HUES48 (cell line): ENCODE data around the gene KIF21A.

Experiments
- H3K27ac ChIP-seq: one replicate; pipeline ENCODE4 v1.7.0; 2013; ENCODE audit warnings: low read depth, low read length, inconsistent platforms
- H3K27me3 ChIP-seq: 2 replicates; pipeline ENCODE4 v1.6.1; 2013; ENCODE audit warnings: mild to moderate bottlenecking, low read length; ENCODE audit not compliant: control insufficient read depth, insufficient read depth
- H3K36me3 ChIP-seq: 2 replicates; pipeline ENCODE4 v1.6.1; 2013; ENCODE audit warnings: low read length; ENCODE audit not compliant: control insufficient read depth, insufficient read depth
- H3K4me1 ChIP-seq: 2 replicates; pipeline ENCODE4 v1.6.1; 2013; ENCODE audit warnings: mild to moderate bottlenecking, low read length; ENCODE audit not compliant: control insufficient read depth, insufficient read depth
- H3K4me3 ChIP-seq: 2 replicates; pipeline ENCODE4 v1.5.1; 2013; ENCODE audit warnings: mild to moderate bottlenecking, low read depth, low read length
- H3K9ac ChIP-seq: 2 replicates; pipeline ENCODE4 v1.6.1; 2013; ENCODE audit warnings: mild to moderate bottlenecking, low read depth, low read length, moderate library complexity
- H3K9me3 ChIP-seq: 2 replicates; pipeline ENCODE4 v1.6.1; 2013; ENCODE audit warnings: low read length; ENCODE audit not compliant: control insufficient read depth, insufficient read depth

Gene KIF21A

GRCh38 chr12:39461059-39461458 is 18.1 kb upstream of the KIF21A start:
- Histone ChIP-seq H3K27me3 (no peaks in the 10 kb centered on the region), H3K4me3 (no peak overlapping the region), H3K9me3 (no peaks in the 10 kb centered on the region), H3K4me1 (no peaks in the 10 kb centered on the region), H3K36me3 (no peaks in the 10 kb centered on the region), H3K9ac (no peak overlapping the region), H3K27ac (no peak overlapping the region)

- Histone ChIP-seq H3K9ac (no peak overlapping the region), H3K9me3 (no peaks in the 10 kb centered on the region), H3K27me3 (no peaks in the 10 kb centered on the region), H3K36me3 (no peaks in the 10 kb centered on the region), H3K4me3 (no peak overlapping the region), H3K4me1 (no peaks in the 10 kb centered on the region), H3K27ac (no peak overlapping the region)
Measured at GRCh38 chr12:39459027-39459434, 16.1 kb upstream of the KIF21A start.

DNA sequence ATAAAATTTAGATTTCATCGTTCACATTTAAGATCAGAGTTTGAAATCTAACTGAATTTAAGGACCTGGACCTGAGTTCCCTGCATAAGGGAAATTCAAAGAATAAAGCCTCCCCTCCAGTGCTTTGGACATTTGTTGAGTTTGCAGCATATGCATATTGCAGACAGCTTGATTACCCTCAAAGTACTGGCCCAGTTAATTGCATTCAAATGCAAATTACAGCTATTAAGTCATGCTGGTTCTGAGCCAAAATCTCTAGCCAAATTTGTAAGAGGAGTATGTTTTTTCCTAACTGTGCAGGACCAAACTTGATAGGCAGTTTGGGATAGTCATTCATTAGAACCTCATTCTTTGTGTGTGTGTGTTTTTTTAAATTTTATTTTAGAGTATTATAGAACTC is 9.1 kb upstream of the KIF21A start:
- peak overlapping the region; percentile 39 for H3K4me3 ChIP-seq
- H3K36me3 ChIP-seq: no peaks in the 10 kb centered on the region
- no peaks in the 10 kb centered on the region for H3K9me3 ChIP-seq
- H3K4me1 ChIP-seq: peaks cover 29% of the 10 kb centered on the region
- H3K27me3 ChIP-seq: no peaks in the 10 kb centered on the region
- no peak overlapping the region for H3K9ac ChIP-seq
- H3K27ac ChIP-seq: peak overlapping the region; percentile 2

- Histone ChIP-seq H3K4me1 (peaks cover 38% of the 10 kb centered on the region), H3K9me3 (no peaks in the 10 kb centered on the region), H3K4me3 (no peak overlapping the region), H3K27ac (no peak overlapping the region), H3K36me3 (no peaks in the 10 kb centered on the region), H3K9ac (no peak overlapping the region), H3K27me3 (peaks cover 5% of the 10 kb centered on the region)
Measured at GRCh38 chr12:39448038-39448437, 5.1 kb upstream of the KIF21A start.

- no peaks in the 10 kb centered on the region for H3K36me3 ChIP-seq
- peak overlapping the region; percentile 72 for H3K4me3 ChIP-seq
- H3K27ac ChIP-seq: peak overlapping the region; percentile 88
- H3K27me3 ChIP-seq: peaks cover 5% of the 10 kb centered on the region
- 0 out of 2 replicates have a peak overlapping the region, but pooled peaks have one; percentile 58 for H3K9ac ChIP-seq
- H3K9me3 ChIP-seq: no peaks in the 10 kb centered on the region
- peaks cover 31% of the 10 kb centered on the region for H3K4me1 ChIP-seq
Measured at GRCh38 chr12:39443929-39444209, 949 bp upstream of the KIF21A start.

DNA sequence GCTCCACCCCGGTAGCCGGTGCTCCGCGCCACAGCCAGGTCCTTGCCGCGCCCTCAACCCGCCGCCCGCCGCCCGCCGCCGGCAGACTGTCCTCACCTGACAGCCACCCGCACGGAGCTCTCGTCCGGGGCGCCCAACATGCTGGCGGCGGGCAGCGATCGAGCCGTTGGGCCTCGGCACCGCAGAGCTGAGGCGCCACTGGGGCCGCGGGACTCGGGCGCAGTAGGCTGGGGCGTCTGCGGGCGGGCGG is 164 bp downstream of the KIF21A start:
- Histone ChIP-seq H3K27ac (peak overlapping the region; percentile 88), H3K27me3 (peaks cover 5% of the 10 kb centered on the region), H3K4me3 (peak overlapping the region; percentile 72), H3K9me3 (no peaks in the 10 kb centered on the region), H3K4me1 (peaks cover 31% of the 10 kb centered on the region), H3K9ac (peak overlapping the region; percentile 66; the same call in 1 of the 2 replicates), H3K36me3 (no peaks in the 10 kb centered on the region)

DNA sequence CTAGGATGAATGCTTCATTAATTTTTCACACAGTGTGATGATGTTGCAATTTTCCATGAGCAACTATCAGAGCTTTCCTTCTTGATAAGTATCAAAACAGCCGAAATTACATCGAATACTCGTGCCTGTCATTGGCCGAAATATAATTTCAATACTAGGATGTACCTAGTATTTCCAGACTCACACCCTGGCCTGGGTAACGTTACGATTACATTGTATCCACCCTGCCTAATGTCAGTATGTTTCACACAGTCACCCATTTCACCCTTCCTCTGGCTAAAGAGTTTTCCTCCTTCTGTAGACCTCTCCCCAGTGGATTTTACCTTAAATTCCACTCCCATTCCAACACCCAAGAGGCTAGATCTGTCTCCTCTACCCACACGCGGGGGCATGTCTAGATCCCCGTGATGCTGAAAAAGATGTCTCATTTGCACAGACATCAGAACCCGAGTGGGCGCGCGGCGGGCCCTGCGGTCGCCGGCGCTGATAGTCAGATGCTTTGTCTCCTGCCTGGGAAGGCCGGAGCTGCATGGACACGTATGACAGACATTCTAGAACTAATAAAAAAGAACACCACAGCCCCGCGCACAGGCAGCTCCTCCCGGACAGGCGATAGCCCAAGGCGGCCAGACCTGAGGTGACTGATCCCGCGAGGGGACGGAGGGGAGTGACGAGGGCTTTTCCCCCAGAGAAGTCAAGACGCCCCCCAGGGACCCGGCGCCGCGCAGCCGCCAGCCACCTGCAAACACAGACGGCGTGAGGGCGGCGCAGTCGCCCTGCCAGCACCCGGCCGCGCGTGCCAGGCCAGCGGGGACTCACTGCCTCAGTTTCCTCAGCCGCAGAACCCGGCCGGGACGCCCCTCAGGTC is 723 bp downstream of the KIF21A start:
- Histone ChIP-seq H3K27ac (peak overlapping the region; percentile 88), H3K9ac (peak overlapping the region; percentile 66; the same call in 1 of the 2 replicates), H3K4me3 (peak overlapping the region; percentile 72), H3K27me3 (peaks cover 5% of the 10 kb centered on the region), H3K4me1 (peaks cover 31% of the 10 kb centered on the region), H3K9me3 (no peaks in the 10 kb centered on the region), H3K36me3 (no peaks in the 10 kb centered on the region)

DNA sequence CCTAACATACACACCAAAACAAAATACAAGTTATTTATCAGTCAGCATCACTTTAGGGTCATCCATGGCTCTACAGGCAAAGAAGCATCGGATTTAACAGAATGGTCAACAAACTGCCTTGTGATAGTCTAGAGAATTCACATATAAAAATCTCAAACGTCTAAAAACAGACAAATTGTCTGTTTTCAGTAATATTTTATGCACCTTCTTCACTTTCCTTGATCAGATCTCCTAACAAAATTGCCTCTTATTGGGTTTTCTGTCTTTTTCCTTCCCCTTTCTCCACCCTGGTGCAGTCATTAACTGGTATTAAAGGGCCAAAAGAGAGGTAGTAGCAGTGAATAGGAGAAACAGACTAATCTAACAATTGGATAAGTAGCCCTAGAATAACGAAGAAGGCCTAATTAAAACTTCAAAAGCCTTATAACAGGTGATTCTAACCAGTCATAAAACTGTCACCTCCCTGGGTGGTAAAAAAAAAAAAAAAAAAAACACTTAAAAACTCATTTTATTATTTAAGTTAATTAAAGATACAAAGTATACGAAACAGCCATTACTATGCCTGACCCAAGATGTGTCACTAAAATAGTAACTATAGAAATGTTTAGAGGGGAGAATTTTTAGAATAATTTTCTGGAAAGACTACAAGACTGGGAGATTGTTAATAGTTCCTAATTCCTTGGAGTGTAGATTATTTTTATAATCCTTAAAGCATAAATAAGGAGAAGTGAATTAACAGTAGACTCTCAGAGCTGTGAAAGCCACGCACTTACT is 1.5 kb downstream of the KIF21A start:
- no peaks in the 10 kb centered on the region for H3K36me3 ChIP-seq
- H3K27ac ChIP-seq: no peak overlapping the region
- peaks cover 5% of the 10 kb centered on the region for H3K27me3 ChIP-seq
- peak overlapping the region; percentile 72 for H3K4me3 ChIP-seq
- H3K9me3 ChIP-seq: no peaks in the 10 kb centered on the region
- H3K4me1 ChIP-seq: peaks cover 31% of the 10 kb centered on the region
- H3K9ac ChIP-seq: no peak overlapping the region

DNA sequence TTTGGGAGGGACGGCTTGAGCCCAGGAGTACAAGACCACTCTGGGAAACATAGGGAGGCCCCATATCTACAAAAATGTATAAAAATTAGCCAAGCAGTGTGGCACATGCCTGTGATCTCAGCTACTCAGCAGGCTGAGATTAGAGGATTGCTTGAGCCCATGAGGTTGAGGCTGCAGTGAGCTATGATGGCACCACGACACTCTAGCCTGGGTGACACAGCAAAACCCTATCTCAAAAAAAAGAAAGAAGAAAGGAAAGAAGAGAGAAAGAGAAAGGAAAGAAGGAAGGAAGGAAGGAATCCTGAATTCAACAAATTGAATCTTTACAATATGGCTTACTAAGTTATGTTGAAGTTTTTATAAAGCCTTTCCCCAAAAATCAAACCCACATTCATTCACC is 2.1 kb downstream of the KIF21A start:
- Histone ChIP-seq H3K4me1 (peaks cover 31% of the 10 kb centered on the region), H3K4me3 (peak overlapping the region; percentile 24), H3K36me3 (no peaks in the 10 kb centered on the region), H3K27ac (no peak overlapping the region), H3K9me3 (no peaks in the 10 kb centered on the region), H3K27me3 (peaks cover 5% of the 10 kb centered on the region), H3K9ac (no peak overlapping the region)

GRCh38 chr12:39440101-39440500 is 2.8 kb downstream of the KIF21A start:
- Histone ChIP-seq H3K27me3 (peaks cover 5% of the 10 kb centered on the region), H3K9me3 (no peaks in the 10 kb centered on the region), H3K4me3 (no peak overlapping the region), H3K4me1 (peaks cover 31% of the 10 kb centered on the region), H3K9ac (no peak overlapping the region), H3K36me3 (no peaks in the 10 kb centered on the region), H3K27ac (no peak overlapping the region)

GRCh38 chr12:39435531-39435930 is 7.4 kb downstream of the KIF21A start:
- Histone ChIP-seq H3K27me3 (no peaks in the 10 kb centered on the region), H3K36me3 (no peaks in the 10 kb centered on the region), H3K4me3 (no peak overlapping the region), H3K4me1 (peaks cover 6% of the 10 kb centered on the region), H3K27ac (no peak overlapping the region), H3K9me3 (no peaks in the 10 kb centered on the region), H3K9ac (no peak overlapping the region)
